Measurements from ENCODE around the gene LDAH.

- no peak for TF ChIP-seq POLR2A (IDR thresholded peaks at IDR 0.05)
- no peak for TF ChIP-seq CTCF (IDR thresholded peaks at IDR 0.05)
Measured at GRCh38 chr2:20728114-20728758, 94.7 kb downstream of the LDAH start.

All from sigmoid colon (tissue), 3 donors.